Measurements from ENCODE around the gene FOXJ1. TPM values are rescaled to one million over a fixed set of nuclear protein-coding genes. Genes with fewer than 3 reads are reported as not detected.

The FOXJ1 gene
- total RNA-seq, 4 donors from 2014 or later: 1.2 to 2.4 (median 1.8) TPM

DNA sequence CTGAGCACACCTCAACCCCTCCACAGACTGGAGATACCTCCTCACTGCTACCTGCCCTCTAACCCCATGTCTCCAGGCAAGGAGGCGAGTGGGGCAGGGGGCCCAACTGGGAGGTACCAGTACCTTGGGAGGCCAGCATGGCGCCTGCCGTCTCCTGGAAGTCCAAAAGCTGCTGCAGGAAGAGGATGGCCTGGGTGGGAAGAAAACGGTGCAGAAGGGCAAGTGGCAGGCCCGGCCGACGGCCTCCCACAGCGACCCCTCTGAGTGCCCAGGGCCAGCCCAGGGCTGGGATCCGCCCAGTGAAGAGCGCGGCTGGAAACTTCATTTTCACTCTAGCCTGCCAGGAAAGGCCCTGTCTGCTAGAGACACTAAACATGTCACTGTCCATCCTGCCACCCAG lies 53.5 kb downstream of the FOXJ1 start:
- intact Hi-C loops (cut with DNase I; ENCODE audit: low total_unique reads): no loop called here
- TF ChIP-seq, protein P1, sequence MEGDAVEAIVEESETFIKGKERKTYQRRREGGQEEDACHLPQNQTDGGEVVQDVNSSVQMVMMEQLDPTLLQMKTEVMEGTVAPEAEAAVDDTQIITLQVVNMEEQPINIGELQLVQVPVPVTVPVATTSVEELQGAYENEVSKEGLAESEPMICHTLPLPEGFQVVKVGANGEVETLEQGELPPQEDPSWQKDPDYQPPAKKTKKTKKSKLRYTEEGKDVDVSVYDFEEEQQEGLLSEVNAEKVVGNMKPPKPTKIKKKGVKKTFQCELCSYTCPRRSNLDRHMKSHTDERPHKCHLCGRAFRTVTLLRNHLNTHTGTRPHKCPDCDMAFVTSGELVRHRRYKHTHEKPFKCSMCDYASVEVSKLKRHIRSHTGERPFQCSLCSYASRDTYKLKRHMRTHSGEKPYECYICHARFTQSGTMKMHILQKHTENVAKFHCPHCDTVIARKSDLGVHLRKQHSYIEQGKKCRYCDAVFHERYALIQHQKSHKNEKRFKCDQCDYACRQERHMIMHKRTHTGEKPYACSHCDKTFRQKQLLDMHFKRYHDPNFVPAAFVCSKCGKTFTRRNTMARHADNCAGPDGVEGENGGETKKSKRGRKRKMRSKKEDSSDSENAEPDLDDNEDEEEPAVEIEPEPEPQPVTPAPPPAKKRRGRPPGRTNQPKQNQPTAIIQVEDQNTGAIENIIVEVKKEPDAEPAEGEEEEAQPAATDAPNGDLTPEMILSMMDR (IDR thresholded peaks at IDR 0.05): no peak
- TF ChIP-seq POLR2A (IDR thresholded peaks at IDR 0.05): no peak
- WGBS, 2 donors: 89 to 95% methylated on average over 11 of the region's 11 CpGs
- H3K4me3 ChIP-seq (ENCODE audit: low read depth, poor library complexity, severe bottlenecking): no peak overlapping the region
- no peak for DNase-seq (ENCODE audit: low spot score in 2 of 2)

- 94 to 97% methylated on average over 9 of the region's 9 CpGs for WGBS, 2 donors
- no peak overlapping the region for H3K4me3 ChIP-seq (ENCODE audit: low read depth, poor library complexity, severe bottlenecking)
- no peak for TF ChIP-seq POLR2A (IDR thresholded peaks at IDR 0.05)
- TF ChIP-seq, protein P1 (IDR thresholded peaks at IDR 0.05): no peak
- no peak for DNase-seq (ENCODE audit: low spot score in 2 of 2)
- intact Hi-C loops (cut with DNase I; ENCODE audit: low total_unique reads): no loop called here
Measured at GRCh38 chr17:76086384-76086783, 54.7 kb downstream of the FOXJ1 start.

Small RNAs within 50 kb of the gene (microRNA-seq; reads per million reads assigned to microRNA genes)
- 1.1 to 2.0 reads per million in 2 donors for gene MIR6868 (ENCODE audit: borderline number of aligned reads in 1 of 2, borderline replicate concordance in 2 of 2)

Other genes with a start within 250 kb of the FOXJ1 start
- 10 to 100 TPM; 23.1 to 36.3 (median 32.2) TPM for gene TRIM65, start 244.3 kb downstream of the FOXJ1 start, total RNA-seq
- 10 to 100 TPM; 36.5 to 64.7 (median 49.0) TPM for gene MRPL38, start 236.4 kb downstream of the FOXJ1 start, total RNA-seq
- gene FBF1, start 200.2 kb downstream of the FOXJ1 start, total RNA-seq: 10 to 100 TPM; 20.4 to 23.8 (median 22.4) TPM
- 100 to 1,000 TPM in 1 of 4 donors, 10 to 100 TPM in 3; 71.2 to 102 (median 81.3) TPM for gene ACOX1, start 162.1 kb downstream of the FOXJ1 start, total RNA-seq
- gene TEN1, start 162.0 kb downstream of the FOXJ1 start, total RNA-seq: 10 to 100 TPM; 43.7 to 57.9 (median 49.7) TPM
- gene CDK3, start 140.4 kb downstream of the FOXJ1 start, total RNA-seq: 1 to 10 TPM; 2.7 to 8.4 (median 4.5) TPM
- 100 to 1,000 TPM; 285 to 514 (median 315) TPM for gene EVPL, start 113.9 kb downstream of the FOXJ1 start, total RNA-seq
- 10 to 100 TPM; 67.2 to 76.5 (median 72.3) TPM for gene SRP68, start 68.7 kb downstream of the FOXJ1 start, total RNA-seq
- under 1 TPM in 2 of 4 donors, not detected in 2; 0.17 to 0.97 TPM for gene GALR2, start 66.5 kb downstream of the FOXJ1 start, total RNA-seq
- not detected for gene ZACN, start 62.1 kb downstream of the FOXJ1 start, total RNA-seq
- gene EXOC7, start 37.5 kb downstream of the FOXJ1 start, total RNA-seq: 10 to 100 TPM; 52.5 to 78.4 (median 72.3) TPM
- 1 to 10 TPM in 3 of 4 donors, under 1 TPM in 1; 0.83 to 2.4 (median 1.4) TPM for gene RNF157, start 99.2 kb upstream of the FOXJ1 start, total RNA-seq
- 10 to 100 TPM; 21.3 to 50.9 (median 28.6) TPM for gene UBALD2, start 124.1 kb upstream of the FOXJ1 start, total RNA-seq
- gene QRICH2, start 167.0 kb upstream of the FOXJ1 start, total RNA-seq: 1 to 10 TPM in 3 of 4 donors, under 1 TPM in 1; 0.88 to 3.3 (median 1.8) TPM
- gene PRPSAP1, start 212.7 kb upstream of the FOXJ1 start, total RNA-seq: 10 to 100 TPM; 35.8 to 72.3 (median 62.2) TPM
- gene SPHK1, start 243.4 kb upstream of the FOXJ1 start, total RNA-seq: 10 to 100 TPM in 3 of 4 donors, 1 to 10 TPM in 1; 9.7 to 35.6 (median 18.3) TPM

Data from lower leg skin (tissue), 4 donors.